WTC11 (cell line): ENCODE data around the gene TIPARP. TPM values are rescaled to one million over a fixed set of nuclear protein-coding genes. Genes with fewer than 3 reads are reported as not detected.

ENCODE experiments used
- ATAC-seq: fragments of 200-7000 bp; cut with Tn5 transposase; 2 replicates; pipeline ENCODE4 v1.10.0; 2021; ENCODE audit warnings: mild to moderate bottlenecking, moderate library complexity
- CTCF ChIA-PET: fragments of 300-600 bp; sonication (Branson Sonifier 250); formaldehyde crosslinking; loops from one replicate; lab custom pipeline; 2021; ENCODE audit warnings: antibody characterized with exemption; lab: Charles Lee
- POLR2A ChIA-PET: fragments of 350-600 bp; sonication (Branson Sonifier 250); formaldehyde crosslinking; loops from one replicate; lab custom pipeline; 2021; ENCODE audit warnings: antibody characterized with exemption; lab: Charles Lee
- DNase-seq: peaks from one replicate; pipeline ENCODE4 v3.0.0; 2021; ENCODE audit warnings: low spot score
- H3K27ac Mint-ChIP-seq: 2 replicates; pipeline ENCODE4 v1.8.0; 2021; ENCODE audit warnings: mixed read lengths
- H3K27me3 Mint-ChIP-seq: 2 replicates; pipeline ENCODE4 v1.8.0; 2021; ENCODE audit warnings: low read depth, mild to moderate bottlenecking, moderate library complexity, mixed read lengths
- H3K36me3 Mint-ChIP-seq: 2 replicates; pipeline ENCODE4 v1.8.0; 2021; ENCODE audit warnings: mixed read lengths
- H3K4me1 Mint-ChIP-seq: 2 replicates; pipeline ENCODE4 v1.8.0; 2022; ENCODE audit warnings: mixed read lengths
- H3K4me3 Mint-ChIP-seq: 2 replicates; pipeline ENCODE4 v1.8.0; 2021; ENCODE audit warnings: mild to moderate bottlenecking, moderate library complexity, mixed read lengths
- H3K9me3 Mint-ChIP-seq: 2 replicates; pipeline ENCODE4 v1.8.0; 2021; ENCODE audit warnings: mixed read lengths
- AR ChIP-seq: fragments of 250-450 bp; sonication (Bioruptor Pico); IDR thresholded peaks from 2 replicates; pipeline ENCODE4 v1.9.0; 2021; ENCODE audit warnings: mild to moderate bottlenecking
- ATF3 ChIP-seq: sonication (generic); formaldehyde crosslinking; conservative IDR thresholded peaks from 2 replicates; pipeline ENCODE4 v1.8.1; 2022; ENCODE audit warnings: mild to moderate bottlenecking, missing genetic modification reagents
- E2F1 ChIP-seq: sonication (generic); formaldehyde crosslinking; IDR thresholded peaks from 2 replicates; pipeline ENCODE4 v1.8.0; 2022; ENCODE audit warnings: mild to moderate bottlenecking, missing genetic modification reagents
- ERG ChIP-seq: fragments of 250-450 bp; sonication (Bioruptor Pico); IDR thresholded peaks from 2 replicates; pipeline ENCODE4 v1.8.0; 2021; ENCODE audit warnings: mild to moderate bottlenecking
- GRHL2 ChIP-seq: fragments of 250-450 bp; sonication (Bioruptor Pico); IDR thresholded peaks from 2 replicates; pipeline ENCODE4 v1.8.0; 2022; ENCODE audit warnings: mild to moderate bottlenecking, moderate library complexity; ENCODE audit not compliant: insufficient replicate concordance, severe bottlenecking
- JAZF1 ChIP-seq: fragments of 250-450 bp; sonication (Bioruptor Pico); IDR thresholded peaks from 2 replicates; pipeline ENCODE4 v1.9.0; 2021; ENCODE audit warnings: moderate library complexity, mild to moderate bottlenecking, inconsistent platforms
- KAT7 ChIP-seq: sonication (generic); formaldehyde crosslinking; IDR thresholded peaks from 2 replicates; pipeline ENCODE4 v1.8.1; 2023; ENCODE audit warnings: missing genetic modification reagents, mild to moderate bottlenecking, borderline replicate concordance
- MYBL2 ChIP-seq: sonication (generic); formaldehyde crosslinking; IDR thresholded peaks from 2 replicates; pipeline ENCODE4 v1.8.1; 2023; ENCODE audit warnings: mild to moderate bottlenecking, moderate library complexity, missing genetic modification reagents
- SMAD4 ChIP-seq: sonication (generic); formaldehyde crosslinking; IDR thresholded peaks from 2 replicates; pipeline ENCODE4 v1.8.0; 2022; ENCODE audit warnings: mild to moderate bottlenecking, missing genetic modification reagents
- STAT6 ChIP-seq: sonication (generic); formaldehyde crosslinking; conservative IDR thresholded peaks from 2 replicates; pipeline ENCODE4 v1.8.1; 2023; ENCODE audit warnings: mild to moderate bottlenecking, low read depth, missing genetic modification reagents, moderate library complexity
- TP53 ChIP-seq: sonication (generic); formaldehyde crosslinking; IDR thresholded peaks from 2 replicates; pipeline ENCODE4 v1.8.1; 2023; ENCODE audit warnings: mild to moderate bottlenecking, missing genetic modification reagents
- USF1 ChIP-seq: sonication (generic); formaldehyde crosslinking; IDR thresholded peaks from 2 replicates; pipeline ENCODE4 v1.8.0; 2022; ENCODE audit warnings: mild to moderate bottlenecking, missing genetic modification reagents
- USF2 ChIP-seq: sonication (generic); formaldehyde crosslinking; IDR thresholded peaks from 2 replicates; pipeline ENCODE4 v1.8.1; 2023; ENCODE audit warnings: mild to moderate bottlenecking, missing genetic modification reagents, moderate library complexity
- ZBTB21 ChIP-seq: sonication (generic); formaldehyde crosslinking; IDR thresholded peaks from 2 replicates; pipeline ENCODE4 v1.8.1; 2023; ENCODE audit warnings: mild to moderate bottlenecking, missing genetic modification reagents, borderline replicate concordance
- ZNF396 ChIP-seq: fragments of 250-450 bp; sonication (Bioruptor Pico); IDR thresholded peaks from 2 replicates; pipeline ENCODE4 v1.8.0; 2021; ENCODE audit warnings: mild to moderate bottlenecking, moderate library complexity, borderline replicate concordance
- ZNF416 ChIP-seq: fragments of 250-450 bp; sonication (Bioruptor Pico); IDR thresholded peaks from 2 replicates; pipeline ENCODE4 v1.9.0; 2021; ENCODE audit warnings: mild to moderate bottlenecking, inconsistent platforms
- ZNF671 ChIP-seq: fragments of 250-450 bp; sonication (Bioruptor Pico); IDR thresholded peaks from 2 replicates; pipeline ENCODE4 v1.8.0; 2021; ENCODE audit warnings: mild to moderate bottlenecking
- total RNA-seq: library from RNA; stranded (reverse); gene quantifications from 3 replicates; pipeline ENCODE4 v1.2.3, GENCODE V29; 2021

Gene TIPARP
- total RNA-seq, 1 experiment from 2014 or later, result 5.6 TPM

GRCh38 chr3:156639414-156640023, 34.9 kb upstream of the TIPARP start:
- peaks cover 19% of the 10 kb centered on the region for H3K4me1 Mint-ChIP-seq
- CTCF ChIA-PET, result no interaction called here
- no peak overlapping the region for H3K4me3 Mint-ChIP-seq
- no peak for TF ChIP-seq MYBL2 (CRISPR knock-in tag)
- no peak for TF ChIP-seq ZNF671 (CRISPR knock-in tag)
- TF ChIP-seq, all 79 proteins: peak for 0
- Mint-ChIP-seq H3K9me3 (no peaks in the 10 kb centered on the region), H3K36me3 (no peaks in the 10 kb centered on the region), H3K27ac (no peak overlapping the region), H3K27me3 (no peaks in the 10 kb centered on the region)
- no peak for ATAC-seq
- DNase-seq, result no peak
- POLR2A ChIA-PET, result no interaction called here

- H3K27me3 Mint-ChIP-seq, result no peaks in the 10 kb centered on the region
- CTCF ChIA-PET, result no interaction called here
- H3K4me3 Mint-ChIP-seq, result no peak overlapping the region
- no peak for ATAC-seq
- no peak for TF ChIP-seq ZNF671 (CRISPR knock-in tag)
- no peak for TF ChIP-seq USF2 (CRISPR knock-in tag)
- no peak for TF ChIP-seq JAZF1
- no peak for TF ChIP-seq TP53 (CRISPR knock-in tag)
- TF ChIP-seq STAT6 (CRISPR knock-in tag), result no peak
- no peak for TF ChIP-seq ZNF396 (CRISPR knock-in tag)
- no peak for TF ChIP-seq E2F1 (CRISPR knock-in tag)
- TF ChIP-seq KAT7 (CRISPR knock-in tag), result no peak
- TF ChIP-seq ZNF416, result no peak
- no peak for TF ChIP-seq AR (CRISPR knock-in tag)
- no peak for TF ChIP-seq GRHL2 (CRISPR knock-in tag)
- no peak for TF ChIP-seq ZBTB21
- TF ChIP-seq SMAD4 (CRISPR knock-in tag), result no peak
- no peak for TF ChIP-seq ATF3 (CRISPR knock-in tag)
- TF ChIP-seq ERG (CRISPR knock-in tag), result no peak
- no peak for TF ChIP-seq USF1 (CRISPR knock-in tag)
- H3K4me1 Mint-ChIP-seq, result peaks cover 19% of the 10 kb centered on the region
- no peaks in the 10 kb centered on the region for H3K36me3 Mint-ChIP-seq
- POLR2A ChIA-PET, result interaction anchor here (0.6 kb wide), 1 partner anchor 21 kb away, joined by 4 read pairs; no protein-coding TSS in a partner anchor
- H3K27ac Mint-ChIP-seq, result no peak overlapping the region
- peaks cover 1% of the 10 kb centered on the region for H3K9me3 Mint-ChIP-seq
- DNase-seq, result no peak
These were observed 32.8 kb upstream of the TIPARP start for GRCh38 chr3:156641618-156641975.
